ENCODE measurements around the gene TECPR2.

Gene TECPR2

DNA sequence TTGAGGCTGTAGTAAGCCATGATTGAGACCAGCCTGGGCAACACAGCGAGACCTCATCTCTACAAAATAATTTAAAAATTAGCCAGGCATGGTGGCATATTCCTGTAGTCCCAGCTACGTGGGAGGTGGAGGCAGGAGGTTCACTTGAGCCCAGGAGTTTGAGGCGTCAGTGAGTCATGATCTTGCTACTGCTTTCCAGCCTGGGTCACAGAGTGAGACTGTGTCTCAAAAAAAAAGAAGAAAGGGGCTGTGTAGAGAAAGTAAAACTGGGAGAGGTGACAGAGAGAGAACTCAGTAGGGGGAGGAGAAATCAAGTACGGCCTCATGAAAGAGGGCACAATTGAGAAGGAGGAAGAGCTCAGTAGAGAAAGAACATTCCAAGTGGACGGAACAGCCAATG lies 12.4 kb downstream of the TECPR2 start:
- TF ChIP-seq, protein P1, sequence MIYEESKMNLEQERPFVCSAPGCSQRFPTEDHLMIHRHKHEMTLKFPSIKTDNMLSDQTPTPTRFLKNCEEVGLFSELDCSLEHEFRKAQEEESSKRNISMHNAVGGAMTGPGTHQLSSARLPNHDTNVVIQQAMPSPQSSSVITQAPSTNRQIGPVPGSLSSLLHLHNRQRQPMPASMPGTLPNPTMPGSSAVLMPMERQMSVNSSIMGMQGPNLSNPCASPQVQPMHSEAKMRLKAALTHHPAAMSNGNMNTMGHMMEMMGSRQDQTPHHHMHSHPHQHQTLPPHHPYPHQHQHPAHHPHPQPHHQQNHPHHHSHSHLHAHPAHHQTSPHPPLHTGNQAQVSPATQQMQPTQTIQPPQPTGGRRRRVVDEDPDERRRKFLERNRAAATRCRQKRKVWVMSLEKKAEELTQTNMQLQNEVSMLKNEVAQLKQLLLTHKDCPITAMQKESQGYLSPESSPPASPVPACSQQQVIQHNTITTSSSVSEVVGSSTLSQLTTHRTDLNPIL (CRISPR knock-in tag; IDR thresholded peaks at IDR 0.05; ENCODE audit: low read depth), result no peak
- TF ChIP-seq BACH2 (CRISPR knock-in tag; IDR thresholded peaks at IDR 0.05; ENCODE audit: borderline replicate concordance), result no peak
- no peak for TF ChIP-seq OSR1 (CRISPR knock-in tag; IDR thresholded peaks at IDR 0.05)
- TF ChIP-seq ZNF70 (CRISPR knock-in tag; IDR thresholded peaks at IDR 0.05), result no peak
- TF ChIP-seq SNAI2 (CRISPR knock-in tag; IDR thresholded peaks at IDR 0.05), result no peak
- no peak for TF ChIP-seq TOX (CRISPR knock-in tag; IDR thresholded peaks at IDR 0.05; ENCODE audit: borderline replicate concordance)
- ATAC-seq, result no peak

DNA sequence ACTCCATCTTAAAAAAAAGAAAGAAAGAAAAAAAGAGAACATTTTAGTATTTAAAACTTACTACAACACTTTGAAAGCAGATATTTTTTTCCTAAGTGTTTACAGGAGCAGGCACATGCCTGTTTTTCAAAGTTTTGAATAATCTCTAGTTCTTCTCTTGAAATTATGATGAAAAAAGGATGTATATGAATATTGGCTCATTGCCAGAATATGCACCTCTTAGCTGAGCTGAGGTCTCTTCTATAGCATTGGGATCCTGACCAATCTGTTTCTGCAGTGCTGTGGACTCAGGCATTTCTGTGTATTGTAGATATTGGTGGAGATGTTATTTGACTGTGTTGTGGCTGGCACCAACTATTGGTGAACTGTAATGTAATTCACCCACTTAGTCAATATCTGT lies 15.0 kb downstream of the TECPR2 start:
- TF ChIP-seq ESRRG (CRISPR knock-in tag; IDR thresholded peaks at IDR 0.05) (no peak), ARNTL (CRISPR knock-in tag; IDR thresholded peaks at IDR 0.05; ENCODE audit: borderline replicate concordance, low read depth) (no peak), GLIS3 (CRISPR knock-in tag; IDR thresholded peaks at IDR 0.05) (no peak), ZFP30 (CRISPR knock-in tag; IDR thresholded peaks at IDR 0.05) (no peak), BACH2 (CRISPR knock-in tag; IDR thresholded peaks at IDR 0.05; ENCODE audit: borderline replicate concordance) (no peak), PPARA (CRISPR knock-in tag; IDR thresholded peaks at IDR 0.05; ENCODE audit: borderline replicate concordance) (no peak), CSDC2 (CRISPR knock-in tag; IDR thresholded peaks at IDR 0.05) (no peak), ZFP3 (CRISPR knock-in tag; IDR thresholded peaks at IDR 0.05) (no peak), ZNF70 (CRISPR knock-in tag; IDR thresholded peaks at IDR 0.05) (no peak), TOX (CRISPR knock-in tag; IDR thresholded peaks at IDR 0.05; ENCODE audit: borderline replicate concordance) (no peak), ISL1 (CRISPR knock-in tag; IDR thresholded peaks at IDR 0.05) (no peak), OSR1 (CRISPR knock-in tag; IDR thresholded peaks at IDR 0.05) (no peak), ZC3H10 (CRISPR knock-in tag; IDR thresholded peaks at IDR 0.05) (no peak), TCF4 (CRISPR knock-in tag; IDR thresholded peaks at IDR 0.05; ENCODE audit: borderline replicate concordance) (no peak)
- TF ChIP-seq, protein P2, sequence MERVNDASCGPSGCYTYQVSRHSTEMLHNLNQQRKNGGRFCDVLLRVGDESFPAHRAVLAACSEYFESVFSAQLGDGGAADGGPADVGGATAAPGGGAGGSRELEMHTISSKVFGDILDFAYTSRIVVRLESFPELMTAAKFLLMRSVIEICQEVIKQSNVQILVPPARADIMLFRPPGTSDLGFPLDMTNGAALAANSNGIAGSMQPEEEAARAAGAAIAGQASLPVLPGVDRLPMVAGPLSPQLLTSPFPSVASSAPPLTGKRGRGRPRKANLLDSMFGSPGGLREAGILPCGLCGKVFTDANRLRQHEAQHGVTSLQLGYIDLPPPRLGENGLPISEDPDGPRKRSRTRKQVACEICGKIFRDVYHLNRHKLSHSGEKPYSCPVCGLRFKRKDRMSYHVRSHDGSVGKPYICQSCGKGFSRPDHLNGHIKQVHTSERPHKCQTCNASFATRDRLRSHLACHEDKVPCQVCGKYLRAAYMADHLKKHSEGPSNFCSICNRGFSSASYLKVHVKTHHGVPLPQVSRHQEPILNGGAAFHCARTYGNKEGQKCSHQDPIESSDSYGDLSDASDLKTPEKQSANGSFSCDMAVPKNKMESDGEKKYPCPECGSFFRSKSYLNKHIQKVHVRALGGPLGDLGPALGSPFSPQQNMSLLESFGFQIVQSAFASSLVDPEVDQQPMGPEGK (CRISPR knock-in tag; IDR thresholded peaks at IDR 0.05; ENCODE audit: borderline replicate concordance), result no peak
- TF ChIP-seq, protein P1 (CRISPR knock-in tag; IDR thresholded peaks at IDR 0.05; ENCODE audit: low read depth), result no peak
- TF ChIP-seq, protein P3, sequence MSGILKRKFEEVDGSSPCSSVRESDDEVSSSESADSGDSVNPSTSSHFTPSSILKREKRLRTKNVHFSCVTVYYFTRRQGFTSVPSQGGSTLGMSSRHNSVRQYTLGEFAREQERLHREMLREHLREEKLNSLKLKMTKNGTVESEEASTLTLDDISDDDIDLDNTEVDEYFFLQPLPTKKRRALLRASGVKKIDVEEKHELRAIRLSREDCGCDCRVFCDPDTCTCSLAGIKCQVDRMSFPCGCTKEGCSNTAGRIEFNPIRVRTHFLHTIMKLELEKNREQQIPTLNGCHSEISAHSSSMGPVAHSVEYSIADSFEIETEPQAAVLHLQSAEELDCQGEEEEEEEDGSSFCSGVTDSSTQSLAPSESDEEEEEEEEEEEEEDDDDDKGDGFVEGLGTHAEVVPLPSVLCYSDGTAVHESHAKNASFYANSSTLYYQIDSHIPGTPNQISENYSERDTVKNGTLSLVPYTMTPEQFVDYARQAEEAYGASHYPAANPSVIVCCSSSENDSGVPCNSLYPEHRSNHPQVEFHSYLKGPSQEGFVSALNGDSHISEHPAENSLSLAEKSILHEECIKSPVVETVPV (CRISPR knock-in tag; IDR thresholded peaks at IDR 0.05), result no peak
- TF ChIP-seq, protein P4, sequence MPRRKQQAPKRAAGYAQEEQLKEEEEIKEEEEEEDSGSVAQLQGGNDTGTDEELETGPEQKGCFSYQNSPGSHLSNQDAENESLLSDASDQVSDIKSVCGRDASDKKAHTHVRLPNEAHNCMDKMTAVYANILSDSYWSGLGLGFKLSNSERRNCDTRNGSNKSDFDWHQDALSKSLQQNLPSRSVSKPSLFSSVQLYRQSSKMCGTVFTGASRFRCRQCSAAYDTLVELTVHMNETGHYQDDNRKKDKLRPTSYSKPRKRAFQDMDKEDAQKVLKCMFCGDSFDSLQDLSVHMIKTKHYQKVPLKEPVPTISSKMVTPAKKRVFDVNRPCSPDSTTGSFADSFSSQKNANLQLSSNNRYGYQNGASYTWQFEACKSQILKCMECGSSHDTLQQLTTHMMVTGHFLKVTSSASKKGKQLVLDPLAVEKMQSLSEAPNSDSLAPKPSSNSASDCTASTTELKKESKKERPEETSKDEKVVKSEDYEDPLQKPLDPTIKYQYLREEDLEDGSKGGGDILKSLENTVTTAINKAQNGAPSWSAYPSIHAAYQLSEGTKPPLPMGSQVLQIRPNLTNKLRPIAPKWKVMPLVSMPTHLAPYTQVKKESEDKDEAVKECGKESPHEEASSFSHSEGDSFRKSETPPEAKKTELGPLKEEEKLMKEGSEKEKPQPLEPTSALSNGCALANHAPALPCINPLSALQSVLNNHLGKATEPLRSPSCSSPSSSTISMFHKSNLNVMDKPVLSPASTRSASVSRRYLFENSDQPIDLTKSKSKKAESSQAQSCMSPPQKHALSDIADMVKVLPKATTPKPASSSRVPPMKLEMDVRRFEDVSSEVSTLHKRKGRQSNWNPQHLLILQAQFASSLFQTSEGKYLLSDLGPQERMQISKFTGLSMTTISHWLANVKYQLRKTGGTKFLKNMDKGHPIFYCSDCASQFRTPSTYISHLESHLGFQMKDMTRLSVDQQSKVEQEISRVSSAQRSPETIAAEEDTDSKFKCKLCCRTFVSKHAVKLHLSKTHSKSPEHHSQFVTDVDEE (CRISPR knock-in tag; IDR thresholded peaks at IDR 0.05), result no peak
- no peak for ATAC-seq

DNA sequence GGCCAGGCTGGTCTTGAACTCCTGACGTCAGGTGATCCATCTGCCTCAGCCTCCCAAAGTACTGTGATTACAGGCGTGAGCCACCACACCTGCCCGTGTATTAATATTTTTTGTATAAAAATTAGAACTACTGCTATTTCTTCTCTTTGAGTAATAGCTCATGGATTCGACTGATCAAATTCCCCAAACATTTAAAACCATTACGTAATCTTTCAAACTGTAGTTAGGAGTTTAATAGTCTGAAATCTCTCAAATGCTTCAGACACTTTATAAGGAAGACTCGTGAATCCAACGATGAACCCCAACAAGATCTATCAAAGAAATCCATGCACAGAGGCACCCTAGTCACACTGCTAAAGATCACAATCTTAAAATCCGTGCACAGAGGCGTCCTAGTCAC lies 16.1 kb downstream of the TECPR2 start:
- TF ChIP-seq ZNF565 (CRISPR knock-in tag; conservative IDR thresholded peaks at IDR 0.05; ENCODE audit: low read depth) (no peak), GLIS3 (CRISPR knock-in tag; IDR thresholded peaks at IDR 0.05) (no peak)
- no peak for ATAC-seq

DNA sequence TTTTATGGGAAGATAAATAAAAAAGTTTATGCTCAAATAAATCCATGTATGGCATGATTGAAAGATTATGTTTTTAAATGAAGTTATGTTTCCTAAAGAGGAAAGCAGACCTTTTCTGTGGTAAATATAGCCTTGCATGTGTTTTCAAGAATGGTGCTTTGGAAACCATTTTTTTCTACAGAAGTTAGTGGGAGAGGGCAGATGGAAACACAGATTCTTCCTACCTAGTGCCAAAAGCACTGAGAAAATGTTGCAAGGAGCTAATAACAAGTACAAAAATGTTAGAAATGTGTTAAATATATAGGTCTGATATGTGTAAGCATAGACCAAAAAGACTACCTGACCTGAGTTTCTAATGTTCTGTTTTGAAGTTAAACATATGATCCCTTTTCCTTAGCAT lies 24.3 kb downstream of the TECPR2 start:
- no peak for TF ChIP-seq ZNF8 (CRISPR knock-in tag; IDR thresholded peaks at IDR 0.05)
- TF ChIP-seq ISL1 (CRISPR knock-in tag; IDR thresholded peaks at IDR 0.05), result no peak
- no peak for TF ChIP-seq ARNTL (CRISPR knock-in tag; IDR thresholded peaks at IDR 0.05; ENCODE audit: borderline replicate concordance, low read depth)
- TF ChIP-seq OSR1 (CRISPR knock-in tag; IDR thresholded peaks at IDR 0.05), result no peak
- no peak for TF ChIP-seq ZC3H10 (CRISPR knock-in tag; IDR thresholded peaks at IDR 0.05)
- no peak for TF ChIP-seq ZNF70 (CRISPR knock-in tag; IDR thresholded peaks at IDR 0.05)
- no peak for TF ChIP-seq TCF4 (CRISPR knock-in tag; IDR thresholded peaks at IDR 0.05; ENCODE audit: borderline replicate concordance)
- TF ChIP-seq, protein P1 (CRISPR knock-in tag; IDR thresholded peaks at IDR 0.05; ENCODE audit: low read depth), result no peak
- TF ChIP-seq BACH2 (CRISPR knock-in tag; IDR thresholded peaks at IDR 0.05; ENCODE audit: borderline replicate concordance), result no peak
- TF ChIP-seq ZFP3 (CRISPR knock-in tag; IDR thresholded peaks at IDR 0.05), result no peak
- TF ChIP-seq ZNF565 (CRISPR knock-in tag; conservative IDR thresholded peaks at IDR 0.05; ENCODE audit: low read depth), result no peak

More for the DNA sequence above, 24.3 kb downstream of the TECPR2 start:
- no peak for ATAC-seq

Measured in SK-N-SH treated with all-trans-retinoic acid at 6 μM for 48 hours (cell line).